ENCODE data around the gene SLC17A4. TPM values are rescaled to one million over a fixed set of nuclear protein-coding genes. Genes with fewer than 3 reads are reported as not detected.

Gene SLC17A4
- total RNA-seq (2014; rRNA removed; shearing (Covaris generic)) = not detected in 2 replicates

GRCh38 chr6:25754535-25754934, at the start of gene SLC17A4:
Gene SLC17A4 (plus strand): TSS chr6:25754742. CDS start chr6:25761963, 7,221 bp downstream.

Other genes starting within 250 kb of the SLC17A4 start
- not detected in 2 replicates for gene SCGN, start 102.5 kb upstream of the SLC17A4 start, total RNA-seq (2014; rRNA removed; shearing (Covaris generic))
- not detected in 2 replicates for gene SLC17A1, start 77.3 kb downstream of the SLC17A4 start, total RNA-seq (2014; rRNA removed; shearing (Covaris generic))
- gene SLC17A3, start 119.5 kb downstream of the SLC17A4 start, total RNA-seq (2014; rRNA removed; shearing (Covaris generic)) = not detected in 2 replicates
- gene SLC17A2, start 175.9 kb downstream of the SLC17A4 start, total RNA-seq (2014; rRNA removed; shearing (Covaris generic)) = not detected in 2 replicates
- 4.1 and 4.3 TPM in 2 replicates for gene TRIM38, start 208.1 kb downstream of the SLC17A4 start, total RNA-seq (2014; rRNA removed; shearing (Covaris generic))

All from A375 (cell line).